HG02678 (cell line): ENCODE results near the gene KIF11.

Source experiments
- ATAC-seq: cut with Tn5 transposase; IDR thresholded peaks from one replicate; pipeline ENCODE4 v1.9.1; 2021; ENCODE audit warnings: mild to moderate bottlenecking, moderate library complexity; ENCODE audit not compliant: unreplicated experiment

Gene KIF11

DNA sequence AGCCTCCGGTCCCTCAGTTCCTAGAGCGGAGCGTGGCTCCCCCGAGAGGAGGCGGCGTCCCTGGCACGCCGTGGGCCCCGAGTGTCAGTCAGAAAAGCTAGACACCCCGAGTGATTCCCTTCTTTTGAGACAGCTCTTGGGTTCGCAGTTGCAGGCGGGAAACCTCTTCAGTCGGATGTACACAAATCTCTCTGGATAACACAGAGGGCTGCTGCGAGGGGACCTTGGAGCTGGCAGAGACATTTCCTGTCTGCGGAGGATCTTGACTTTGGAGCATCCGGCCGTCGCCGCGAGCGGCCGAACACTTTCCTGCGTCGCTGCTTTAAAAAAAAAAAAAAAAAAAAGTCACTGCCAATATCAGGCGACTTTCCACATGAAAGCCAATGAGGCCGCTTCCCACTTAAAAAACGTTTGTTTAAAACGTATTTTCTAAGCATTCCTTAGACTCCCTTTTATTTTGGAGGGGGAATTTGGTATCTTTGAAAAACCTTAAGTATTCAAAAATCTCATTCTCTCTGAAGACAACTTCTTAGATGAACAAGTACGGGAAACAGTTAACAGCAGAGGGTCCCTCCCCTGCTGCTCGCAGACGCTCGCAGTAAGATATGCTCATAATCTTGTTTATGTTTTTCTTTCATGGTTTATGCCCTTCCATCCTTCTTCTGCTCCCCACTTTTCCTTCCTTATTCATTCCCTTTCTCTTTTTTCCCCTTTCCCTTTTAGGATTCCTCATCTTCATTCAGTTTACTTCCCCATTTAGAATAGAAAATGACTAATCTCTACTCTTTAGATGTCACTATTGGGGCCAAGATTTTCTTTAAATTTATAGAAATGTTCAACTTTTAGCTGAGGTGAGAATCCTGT is 106.8 kb downstream of the KIF11 start:
- ATAC-seq, result no peak

DNA sequence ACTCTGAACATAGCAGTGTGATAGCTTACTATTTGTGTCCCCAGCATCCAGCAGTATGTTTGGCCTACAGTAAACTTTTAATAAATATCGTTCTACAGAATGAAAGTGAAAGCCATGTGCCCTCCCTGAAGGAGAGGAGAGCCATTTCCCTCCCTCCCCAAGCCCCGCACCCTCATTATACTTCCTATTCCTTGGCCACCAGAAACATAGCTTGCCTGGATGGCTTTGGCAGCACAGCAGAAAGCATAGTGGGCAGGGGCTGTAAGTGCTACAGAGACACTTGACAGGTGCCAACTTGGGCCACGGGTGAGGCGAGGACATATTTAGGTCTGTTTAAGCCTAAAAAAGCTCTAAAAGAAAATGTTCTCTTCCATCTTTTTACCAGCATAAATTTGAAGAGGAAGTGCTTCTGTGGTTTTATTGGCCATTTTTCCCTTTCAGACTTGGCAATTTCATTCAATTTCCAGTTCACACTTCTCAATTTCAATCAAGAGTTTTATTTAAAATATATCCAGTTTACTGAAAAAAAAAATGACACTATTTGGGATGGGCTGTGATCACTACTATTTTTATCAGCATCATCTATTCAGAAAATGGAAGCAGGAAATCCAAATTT is 109.5 kb downstream of the KIF11 start:
- no peak for ATAC-seq
